Colonic mucosa (tissue), 4 donors: ENCODE data around the gene R3HDM2. TPM values are rescaled to one million over a fixed set of nuclear protein-coding genes. Genes with fewer than 3 reads are reported as not detected.
"Not testable (repeated sequence)": the region's sequence is repeated elsewhere in the genome, so short reads cannot be mapped to it uniquely, and the experiment has no call there.

Source experiments
- DNase-seq: peaks from one replicate; pipeline ENCODE4 v3.0.0-alpha.2; 2020
- H3K27ac ChIP-seq: fragments of 200-600 bp; one replicate; pipeline ENCODE4 v1.8.0; 2021
- H3K27me3 ChIP-seq: fragments of 200-600 bp; one replicate; pipeline ENCODE4 v1.8.0; 2021
- H3K36me3 ChIP-seq: fragments of 200-600 bp; one replicate; pipeline ENCODE4 v1.8.0; 2021
- H3K4me1 ChIP-seq: fragments of 200-600 bp; one replicate; pipeline ENCODE4 v1.8.0; 2021; ENCODE audit warnings: mild to moderate bottlenecking
- H3K4me3 ChIP-seq: fragments of 200-600 bp; one replicate; pipeline ENCODE4 v1.8.0; 2021
- H3K9ac ChIP-seq, 2 donors: one replicate each; pipeline ENCODE4 v1.7.0; 2013; ENCODE audit warnings: control low read depth in 2 of 2, low read depth in 2 of 2, low read length in 2 of 2
- H3K9me3 ChIP-seq: fragments of 200-600 bp; one replicate; pipeline ENCODE4 v1.8.0; 2021
- intact Hi-C: fragments of 100-400 bp; cut with DNase I; formaldehyde crosslinking; loops from one replicate; pipeline ENCODE4 v1.14.1; 2022
- total RNA-seq, 2 donors: library from RNA; stranded (reverse); fragmentation: NEBNext Ultra II Directional in 1 of 2; extraction: Animal tissue kit (Norgen Biotek cat#: 25700) in 1 of 2; gene quantifications; one replicate each; pipeline ENCODE4 v1.2.1, GENCODE V29; 2021
- TF ChIP-seq, protein P1 (sequence below): fragments of 200-600 bp; IDR thresholded peaks from one replicate; pipeline ENCODE4 v1.8.0; 2022; ENCODE audit warnings: antibody characterized with exemption, mild to moderate bottlenecking
- donor health status: healthy.
- donor health status: DM: no; HTN: no; CAD: no.
- donor health status: DM: no; HTN: no; CAD: no.

Gene R3HDM2
- total RNA-seq, 2 donors from 2014 or later: 41.0 to 60.4 TPM

- Histone ChIP-seq H3K9ac (no peak overlapping the region), H3K27me3 (no peaks in the 10 kb centered on the region), H3K9me3 (no peaks in the 10 kb centered on the region), H3K4me1 (no peaks in the 10 kb centered on the region), H3K4me3 (no peak overlapping the region), H3K36me3 (no peaks in the 10 kb centered on the region), H3K27ac (no peak overlapping the region)
- TF ChIP-seq, protein P1, sequence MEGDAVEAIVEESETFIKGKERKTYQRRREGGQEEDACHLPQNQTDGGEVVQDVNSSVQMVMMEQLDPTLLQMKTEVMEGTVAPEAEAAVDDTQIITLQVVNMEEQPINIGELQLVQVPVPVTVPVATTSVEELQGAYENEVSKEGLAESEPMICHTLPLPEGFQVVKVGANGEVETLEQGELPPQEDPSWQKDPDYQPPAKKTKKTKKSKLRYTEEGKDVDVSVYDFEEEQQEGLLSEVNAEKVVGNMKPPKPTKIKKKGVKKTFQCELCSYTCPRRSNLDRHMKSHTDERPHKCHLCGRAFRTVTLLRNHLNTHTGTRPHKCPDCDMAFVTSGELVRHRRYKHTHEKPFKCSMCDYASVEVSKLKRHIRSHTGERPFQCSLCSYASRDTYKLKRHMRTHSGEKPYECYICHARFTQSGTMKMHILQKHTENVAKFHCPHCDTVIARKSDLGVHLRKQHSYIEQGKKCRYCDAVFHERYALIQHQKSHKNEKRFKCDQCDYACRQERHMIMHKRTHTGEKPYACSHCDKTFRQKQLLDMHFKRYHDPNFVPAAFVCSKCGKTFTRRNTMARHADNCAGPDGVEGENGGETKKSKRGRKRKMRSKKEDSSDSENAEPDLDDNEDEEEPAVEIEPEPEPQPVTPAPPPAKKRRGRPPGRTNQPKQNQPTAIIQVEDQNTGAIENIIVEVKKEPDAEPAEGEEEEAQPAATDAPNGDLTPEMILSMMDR: no peak
- no peak for DNase-seq
- intact Hi-C loops: no loop called here
Measured at GRCh38 chr12:57367121-57367520, 63.7 kb downstream of the R3HDM2 start.

DNA sequence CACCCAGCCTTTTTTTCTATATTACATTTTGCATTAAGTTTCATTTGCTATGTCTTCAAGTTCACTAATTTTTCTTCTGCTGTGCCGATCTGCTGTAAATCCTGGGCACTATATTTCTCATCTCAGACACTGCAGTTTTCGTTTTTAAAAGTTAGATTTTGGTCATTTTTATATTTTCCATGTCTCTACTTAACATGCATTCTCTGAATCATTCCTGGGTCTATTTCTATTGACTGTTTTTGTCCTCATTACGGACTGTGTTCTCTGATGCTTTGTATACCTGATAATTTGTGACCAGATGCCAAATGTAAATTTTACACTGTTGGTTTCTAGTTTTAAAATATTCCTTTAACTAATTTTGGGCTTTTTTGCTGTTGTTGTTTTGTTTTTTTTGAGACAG is 64.5 kb downstream of the R3HDM2 start:
- TF ChIP-seq, protein P1: no peak
- no peaks in the 10 kb centered on the region for H3K4me1 ChIP-seq
- H3K4me3 ChIP-seq: no peak overlapping the region
- H3K36me3 ChIP-seq: no peaks in the 10 kb centered on the region
- H3K27me3 ChIP-seq: no peaks in the 10 kb centered on the region
- H3K9ac ChIP-seq: no peak overlapping the region
- DNase-seq: no peak
- intact Hi-C loops: no loop called here
- H3K9me3 ChIP-seq: no peaks in the 10 kb centered on the region
- no peak overlapping the region for H3K27ac ChIP-seq

GRCh38 chr12:57364156-57364555 is 66.7 kb downstream of the R3HDM2 start:
- H3K4me3 ChIP-seq, H3K9ac ChIP-seq, intact Hi-C loops: not testable (repeated sequence)

DNA sequence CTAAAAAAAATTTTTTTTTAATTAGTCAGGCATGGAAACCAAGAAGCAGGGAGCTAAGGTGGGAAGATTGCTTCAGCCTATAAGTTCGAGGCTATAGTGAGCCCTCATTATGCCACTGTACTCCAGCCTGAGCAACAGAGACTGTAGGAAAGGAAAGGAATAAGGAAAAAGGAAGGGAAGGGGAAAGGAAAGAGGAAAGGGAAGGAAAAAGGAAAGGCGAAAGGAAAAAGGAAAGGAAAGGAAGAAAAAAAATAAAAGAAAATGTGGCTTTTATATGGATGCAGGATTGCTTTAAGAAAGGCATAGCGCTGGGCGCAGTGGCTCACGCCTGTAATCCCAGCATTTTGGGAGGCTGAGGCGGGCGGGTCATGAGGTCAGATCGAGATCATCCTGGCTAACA is 70.4 kb downstream of the R3HDM2 start:
- no peaks in the 10 kb centered on the region for H3K9me3 ChIP-seq
- intact Hi-C loops: no loop called here

More at GRCh38 chr12:57364156-57364555, 66.7 kb downstream of the R3HDM2 start:
- not testable (repeated sequence) for H3K9me3 ChIP-seq, H3K27ac ChIP-seq, H3K36me3 ChIP-seq, DNase-seq, H3K4me1 ChIP-seq, H3K27me3 ChIP-seq

DNA sequence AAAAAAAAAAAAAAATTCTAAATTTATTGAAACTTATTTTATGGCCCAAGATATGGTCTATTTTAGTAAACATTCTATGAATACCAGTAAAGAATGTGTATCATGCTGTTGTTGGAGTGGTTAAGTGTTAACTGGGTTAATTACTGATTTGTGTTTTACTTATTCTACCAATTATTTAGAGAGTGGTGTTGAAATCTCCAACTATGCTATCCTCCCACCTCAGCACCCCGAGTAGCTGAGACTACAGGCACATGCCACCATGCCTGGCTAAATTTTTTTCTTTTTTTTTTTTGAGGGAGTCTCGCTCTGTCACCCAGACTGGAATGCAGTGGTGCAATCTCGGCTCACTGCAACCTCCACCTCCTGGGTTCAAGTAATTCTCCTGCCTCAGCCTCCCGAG is 72.2 kb downstream of the R3HDM2 start:
- H3K27ac ChIP-seq: no peak overlapping the region
- no peaks in the 10 kb centered on the region for H3K36me3 ChIP-seq
- H3K27me3 ChIP-seq: no peaks in the 10 kb centered on the region
- no peak overlapping the region for H3K4me3 ChIP-seq
- TF ChIP-seq, protein P1: no peak
- no peak for DNase-seq
- H3K4me1 ChIP-seq: no peaks in the 10 kb centered on the region
- H3K9me3 ChIP-seq: no peaks in the 10 kb centered on the region
- intact Hi-C loops: no loop called here
- no peak overlapping the region for H3K9ac ChIP-seq

More for the DNA sequence above, 70.4 kb downstream of the R3HDM2 start:
- Histone ChIP-seq H3K4me3 (no peak overlapping the region), H3K27me3 (no peaks in the 10 kb centered on the region), H3K27ac (no peak overlapping the region), H3K4me1 (no peaks in the 10 kb centered on the region), H3K9ac (no peak overlapping the region), H3K36me3 (no peaks in the 10 kb centered on the region)
- DNase-seq: no peak
- TF ChIP-seq, protein P1: no peak

DNA sequence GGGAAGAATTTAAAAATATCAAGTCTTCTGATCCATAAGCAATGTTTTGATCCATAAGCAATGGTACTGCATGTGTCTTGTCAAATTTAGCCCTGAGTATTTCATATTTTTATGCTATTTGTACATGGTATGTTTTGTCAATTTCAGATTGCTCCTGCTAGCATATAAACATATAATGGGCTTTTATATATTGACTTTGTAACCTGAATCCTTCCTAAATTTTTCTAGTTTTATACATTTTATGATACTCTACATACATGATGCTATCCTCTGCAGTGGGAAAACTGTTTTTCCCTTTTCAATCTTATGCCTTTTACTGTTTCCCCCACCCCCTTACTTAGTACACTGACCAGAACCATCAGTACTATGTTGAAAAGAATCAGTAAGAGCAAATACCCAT is 75.1 kb downstream of the R3HDM2 start:
- DNase-seq: no peak

More for the DNA sequence above, 75.1 kb downstream of the R3HDM2 start:
- Histone ChIP-seq H3K4me3 (no peak overlapping the region), H3K36me3 (no peaks in the 10 kb centered on the region), H3K4me1 (no peaks in the 10 kb centered on the region), H3K27me3 (no peaks in the 10 kb centered on the region), H3K9me3 (no peaks in the 10 kb centered on the region), H3K27ac (no peak overlapping the region), H3K9ac (no peak overlapping the region)
- intact Hi-C loops: no loop called here
- TF ChIP-seq, protein P1: no peak
